Trophoblast cell (in vitro differentiated cells and primary cell): ENCODE measurements around the gene RBBP4.
"Not testable (repeated sequence)": the region's sequence is repeated elsewhere in the genome, so short reads cannot be mapped to it uniquely, and the experiment has no call there.

Experiments
- DNase-seq, 2 donors: peaks; one replicate each; pipeline ENCODE4 v3.0.0-alpha.2; 2016
- H2AFZ ChIP-seq: 2 replicates; pipeline ENCODE4 v1.6.1; 2013; ENCODE audit warnings: low read length, moderate library complexity, mild to moderate bottlenecking; ENCODE audit not compliant: insufficient read depth, poor library complexity
- H2AK5ac ChIP-seq: 2 replicates; pipeline ENCODE4 v1.6.1; 2013; ENCODE audit warnings: mild to moderate bottlenecking, low read length
- H2BK120ac ChIP-seq: 2 replicates; pipeline ENCODE4 v1.6.1; 2013; ENCODE audit warnings: low read length, mild to moderate bottlenecking, moderate library complexity; ENCODE audit not compliant: insufficient read depth, poor library complexity
- H2BK12ac ChIP-seq: 2 replicates; pipeline ENCODE4 v1.6.1; 2013; ENCODE audit warnings: mild to moderate bottlenecking, low read length, moderate library complexity
- H2BK5ac ChIP-seq: 2 replicates; pipeline ENCODE4 v1.6.1; 2013; ENCODE audit warnings: low read length, low read depth, moderate library complexity, mild to moderate bottlenecking; ENCODE audit not compliant: poor library complexity
- H3K14ac ChIP-seq: 2 replicates; pipeline ENCODE4 v1.6.1; 2013; ENCODE audit warnings: mild to moderate bottlenecking, low read length
- H3K18ac ChIP-seq: 2 replicates; pipeline ENCODE4 v1.6.1; 2013; ENCODE audit warnings: mild to moderate bottlenecking, low read length
- H3K23ac ChIP-seq: 2 replicates; pipeline ENCODE4 v1.6.1; 2013; ENCODE audit warnings: low read length
- H3K27ac ChIP-seq: 2 replicates; pipeline ENCODE4 v1.5.1; 2013; ENCODE audit warnings: low read depth, mild to moderate bottlenecking, inconsistent platforms, low read length, moderate library complexity
- H3K27me3 ChIP-seq: 2 replicates; pipeline ENCODE4 v1.6.1; 2013; ENCODE audit warnings: inconsistent platforms, mild to moderate bottlenecking, low read length, moderate library complexity; ENCODE audit not compliant: insufficient read depth
- H3K36me3 ChIP-seq, 2 experiments: 1 replicate in 1 of 2; 2 replicates in 1 of 2; pipeline ENCODE4 v1.6.1; 2013; ENCODE audit warnings: low read length in 2 of 2, mild to moderate bottlenecking in 2 of 2, moderate library complexity in 1 of 2; ENCODE audit not compliant: insufficient read depth in 2 of 2, control insufficient read depth in 1 of 2
- H3K4ac ChIP-seq: 2 replicates; pipeline ENCODE4 v1.6.1; 2013; ENCODE audit warnings: low read depth, mild to moderate bottlenecking, low read length, moderate library complexity
- H3K4me1 ChIP-seq, 2 experiments: 1 replicate in 1 of 2; 2 replicates in 1 of 2; pipeline ENCODE4 v1.6.1; 2013; ENCODE audit warnings: low read length in 2 of 2, mild to moderate bottlenecking in 2 of 2, moderate library complexity in 1 of 2; ENCODE audit not compliant: insufficient read depth in 2 of 2, control insufficient read depth in 1 of 2
- H3K4me2 ChIP-seq: 2 replicates; pipeline ENCODE4 v1.6.1; 2013; ENCODE audit warnings: inconsistent platforms, mild to moderate bottlenecking, low read length, moderate library complexity
- H3K4me3 ChIP-seq: 2 replicates; pipeline ENCODE4 v1.5.1; 2013; ENCODE audit warnings: mild to moderate bottlenecking, low read depth, low read length, inconsistent platforms
- H3K79me1 ChIP-seq: one replicate; pipeline ENCODE4 v1.6.1; 2013; ENCODE audit warnings: low read length
- H3K79me2 ChIP-seq: 2 replicates; pipeline ENCODE4 v1.6.1; 2013; ENCODE audit warnings: low read length, mild to moderate bottlenecking; ENCODE audit not compliant: control insufficient read depth, insufficient read depth, poor library complexity
- H3K9ac ChIP-seq: 2 replicates; pipeline ENCODE4 v1.6.1; 2013; ENCODE audit warnings: mild to moderate bottlenecking, low read length
- H3K9me3 ChIP-seq: 2 replicates; pipeline ENCODE4 v1.6.1; 2013; ENCODE audit warnings: low read depth, mild to moderate bottlenecking, control low read depth, inconsistent platforms, low read length; ENCODE audit not compliant: insufficient read depth
- H4K12ac ChIP-seq: 2 replicates; pipeline ENCODE4 v1.6.1; 2013; ENCODE audit warnings: low read depth, mild to moderate bottlenecking, low read length, moderate library complexity
- H4K8ac ChIP-seq: 2 replicates; pipeline ENCODE4 v1.6.1; 2013; ENCODE audit warnings: low read depth, mild to moderate bottlenecking, low read length, moderate library complexity
- H4K91ac ChIP-seq: one replicate; pipeline ENCODE4 v1.6.1; 2013; ENCODE audit warnings: low read depth, mild to moderate bottlenecking, low read length, moderate library complexity
- WGBS: extraction: QIAGEN DNeasy Blood & Tissue Kit; methylation state at CpG from one replicate; pipeline ENCODE4 v1.1.7; 2013; ENCODE audit warnings: missing lambda C conversion rate; ENCODE audit not compliant: insufficient read length, insufficient coverage; ENCODE audit errors: extremely low coverage; 5-methylcytosine and 5-hydroxymethylcytosine counted together

The RBBP4 gene

GRCh38 chr1:32626176-32626575, 24.8 kb upstream of the RBBP4 start:
- H3K79me1 ChIP-seq: no peaks in the 10 kb centered on the region
- no peak overlapping the region for H2BK120ac ChIP-seq
- H2AFZ ChIP-seq: no peak overlapping the region
- no peak overlapping the region for H4K8ac ChIP-seq
- H3K9ac ChIP-seq: no peak overlapping the region
- no peak overlapping the region for H4K91ac ChIP-seq
- no peak overlapping the region for H4K12ac ChIP-seq
- no peak overlapping the region for H3K14ac ChIP-seq
- H3K27me3 ChIP-seq: no peaks in the 10 kb centered on the region
- H3K18ac ChIP-seq: no peak overlapping the region
- no peaks in the 10 kb centered on the region for H3K9me3 ChIP-seq
- no peak overlapping the region for H3K4me3 ChIP-seq
- H3K27ac ChIP-seq: no peak overlapping the region
- DNase-seq: no peak
- no peaks in the 10 kb centered on the region for H3K79me2 ChIP-seq
- H3K36me3 ChIP-seq: peaks cover 6 to 19% of the 10 kb centered on the region in 2 experiments
- H3K23ac ChIP-seq: no peak overlapping the region
- no peak overlapping the region for H3K4me2 ChIP-seq
- no peak overlapping the region for H2BK5ac ChIP-seq
- no peaks in the 10 kb centered on the region for H3K4me1 ChIP-seq
- no peak overlapping the region for H2AK5ac ChIP-seq
- WGBS: no CpG with 5 or more reads among the region's 1 CpG
- no peak overlapping the region for H3K4ac ChIP-seq
- H2BK12ac ChIP-seq: no peak overlapping the region

GRCh38 chr1:32627596-32628162, 23.3 kb upstream of the RBBP4 start:
- H3K4ac ChIP-seq: no peak overlapping the region
- no peak overlapping the region for H2AK5ac ChIP-seq
- no peak overlapping the region for H2BK5ac ChIP-seq
- H3K14ac ChIP-seq: no peak overlapping the region
- H3K4me3 ChIP-seq: no peak overlapping the region
- H4K12ac ChIP-seq: no peak overlapping the region
- H3K18ac ChIP-seq: no peak overlapping the region
- H2BK12ac ChIP-seq: no peak overlapping the region
- no peaks in the 10 kb centered on the region for H3K9me3 ChIP-seq
- no peak overlapping the region for H3K23ac ChIP-seq
- H3K4me1 ChIP-seq: no peaks in the 10 kb centered on the region
- no peaks in the 10 kb centered on the region for H3K27me3 ChIP-seq
- H3K4me2 ChIP-seq: no peak overlapping the region
- no peak overlapping the region for H3K27ac ChIP-seq
- H3K79me1 ChIP-seq: no peaks in the 10 kb centered on the region
- no peak for DNase-seq
- H3K9ac ChIP-seq: no peak overlapping the region
- H2BK120ac ChIP-seq: no peak overlapping the region
- H3K79me2 ChIP-seq: no peaks in the 10 kb centered on the region
- no peak overlapping the region for H2AFZ ChIP-seq
- H3K36me3 ChIP-seq: peaks cover 8 to 24% of the 10 kb centered on the region in 2 experiments
- no peak overlapping the region for H4K8ac ChIP-seq
- WGBS: no CpG with 5 or more reads among the region's 11 CpGs
- no peak overlapping the region for H4K91ac ChIP-seq

GRCh38 chr1:32630173-32630572, 20.8 kb upstream of the RBBP4 start:
- H2AK5ac ChIP-seq, H2BK5ac ChIP-seq, H2BK12ac ChIP-seq, H2BK120ac ChIP-seq, H3K27me3 ChIP-seq, H3K14ac ChIP-seq, DNase-seq, H3K23ac ChIP-seq, H3K79me1 ChIP-seq, H3K27ac ChIP-seq, H3K79me2 ChIP-seq, H3K4ac ChIP-seq, H3K4me2 ChIP-seq, H3K4me1 ChIP-seq, H4K91ac ChIP-seq, H3K9ac ChIP-seq, H3K9me3 ChIP-seq, H3K18ac ChIP-seq, H4K8ac ChIP-seq, H3K4me3 ChIP-seq, H2AFZ ChIP-seq, H4K12ac ChIP-seq: not testable (repeated sequence)
- peaks cover 8 to 25% of the 10 kb centered on the region in 2 experiments for H3K36me3 ChIP-seq
- WGBS: no CpG with 5 or more reads among the region's 4 CpGs

- Histone ChIP-seq H3K4me1 (peaks cover 8 to 21% of the 10 kb centered on the region in 2 experiments), H4K91ac (no peak overlapping the region)
These were observed 18.2 kb upstream of the RBBP4 start for GRCh38 chr1:32632829-32633228.

More at GRCh38 chr1:32632829-32633228, 18.2 kb upstream of the RBBP4 start:
- Histone ChIP-seq H2BK120ac (no peak overlapping the region), H3K23ac (no peak overlapping the region), H3K27ac (no peak overlapping the region), H3K18ac (no peak overlapping the region), H3K36me3 (peaks cover 5 to 19% of the 10 kb centered on the region in 2 experiments), H2AK5ac (no peak overlapping the region), H2BK5ac (no peak overlapping the region), H2BK12ac (no peak overlapping the region), H4K12ac (no peak overlapping the region), H3K4me3 (no peak overlapping the region), H3K14ac (no peak overlapping the region), H3K9me3 (no peaks in the 10 kb centered on the region), H3K4ac (no peak overlapping the region), H3K79me1 (peaks cover 5% of the 10 kb centered on the region), H3K27me3 (no peaks in the 10 kb centered on the region), H3K9ac (no peak overlapping the region), H2AFZ (no peak overlapping the region), H3K4me2 (no peak overlapping the region), H3K79me2 (no peaks in the 10 kb centered on the region), H4K8ac (no peak overlapping the region)
- WGBS: no CpG with 5 or more reads among the region's 2 CpGs
- no peak for DNase-seq
